SHP77 treated with DMSO at 0.1 percent for 48 hours (cell line): ENCODE measurements around the gene CCDC88B.

Experiments used
- DNase-seq: peaks from one replicate; lab custom pipeline; 2025; lab: John Stamatoyannopoulos, UW

Gene CCDC88B

DNA sequence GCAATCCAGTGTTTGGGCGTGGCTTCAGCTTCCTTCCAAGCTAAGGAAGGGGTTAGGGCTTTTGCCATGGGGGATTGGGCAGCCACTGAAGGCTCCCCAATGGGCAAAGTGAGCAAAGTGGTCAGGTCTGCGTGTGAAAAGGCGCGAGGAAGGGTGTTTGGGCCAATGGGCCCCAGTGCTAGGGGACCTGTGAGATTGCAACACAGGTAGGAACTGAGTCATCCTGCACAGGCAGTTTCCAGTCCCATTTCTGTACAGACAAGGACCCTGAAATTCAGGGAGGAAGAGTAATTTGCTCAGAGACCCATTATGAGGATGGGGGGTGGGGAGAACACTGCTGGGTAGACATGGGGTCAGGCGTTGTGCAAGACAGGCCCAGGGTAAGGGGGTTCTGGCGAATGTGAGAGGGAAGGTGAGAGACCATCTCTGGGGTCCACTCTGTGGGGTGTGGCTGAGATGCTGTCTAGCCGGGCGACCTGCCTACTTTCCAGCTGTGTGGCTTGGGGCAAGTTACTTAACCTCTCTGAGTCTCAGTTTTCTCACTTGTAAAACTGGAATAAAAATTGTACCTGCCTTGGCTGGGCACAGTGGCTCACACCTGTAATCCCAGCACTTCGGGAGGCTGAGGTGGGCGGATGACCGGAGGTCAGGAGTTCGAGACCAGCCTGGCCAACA, 7.3 kb downstream of the CCDC88B start:
- DNase-seq: no peak

DNA sequence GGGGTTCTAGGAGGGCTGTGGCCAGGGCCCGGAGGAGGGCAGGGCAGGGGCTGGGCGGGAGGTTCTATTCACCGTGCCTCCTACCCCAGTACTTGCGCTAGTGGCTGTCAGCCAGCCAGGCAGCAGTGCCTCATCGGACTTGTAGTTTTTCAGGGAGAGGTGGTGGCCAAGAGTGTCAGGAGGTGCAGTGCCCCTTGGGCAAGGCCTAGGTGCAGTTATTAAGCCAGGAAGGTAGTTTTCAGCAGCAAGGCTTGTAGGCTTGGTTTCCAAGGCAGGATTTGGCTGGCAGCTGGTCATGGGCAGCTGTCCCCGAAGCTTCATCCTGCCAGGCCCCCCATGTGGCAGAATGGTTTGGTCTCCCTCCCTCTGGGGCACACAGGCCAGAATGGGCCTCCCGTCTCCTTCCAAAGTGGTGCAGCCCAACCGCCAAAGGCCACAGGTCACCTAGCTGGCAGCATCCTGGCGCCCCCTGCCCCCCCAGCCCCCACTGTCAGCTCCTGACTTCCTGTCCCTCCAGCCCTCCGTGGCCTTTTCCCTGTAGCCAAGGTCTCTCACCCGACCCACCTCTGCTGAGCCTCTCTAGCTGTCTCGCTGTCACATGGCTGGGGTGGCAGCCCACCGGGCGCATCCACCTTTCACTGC, 8.5 kb downstream of the CCDC88B start:
- no peak for DNase-seq

DNA sequence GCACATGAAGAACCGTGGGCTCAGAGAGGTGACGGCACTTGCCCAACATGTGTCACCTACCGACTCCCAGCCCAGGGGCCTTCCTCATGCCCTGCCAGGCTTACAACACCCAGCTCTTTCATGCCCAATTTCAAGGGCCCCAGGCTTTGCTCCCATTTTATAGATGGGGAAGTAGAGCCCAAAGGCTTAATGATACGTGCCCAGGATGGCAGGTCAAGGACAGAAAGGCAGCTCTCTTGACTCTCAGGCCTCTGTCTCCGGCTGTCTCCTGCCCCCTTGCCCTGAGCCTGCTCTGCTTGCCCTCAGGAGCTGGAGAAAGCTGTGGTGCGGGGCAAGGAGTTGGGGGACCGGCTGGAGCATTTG, 9.0 kb downstream of the CCDC88B start:
- no peak for DNase-seq

GRCh38 chr11:64349404-64349803, 9.4 kb downstream of the CCDC88B start:
- DNase-seq: no peak

DNA sequence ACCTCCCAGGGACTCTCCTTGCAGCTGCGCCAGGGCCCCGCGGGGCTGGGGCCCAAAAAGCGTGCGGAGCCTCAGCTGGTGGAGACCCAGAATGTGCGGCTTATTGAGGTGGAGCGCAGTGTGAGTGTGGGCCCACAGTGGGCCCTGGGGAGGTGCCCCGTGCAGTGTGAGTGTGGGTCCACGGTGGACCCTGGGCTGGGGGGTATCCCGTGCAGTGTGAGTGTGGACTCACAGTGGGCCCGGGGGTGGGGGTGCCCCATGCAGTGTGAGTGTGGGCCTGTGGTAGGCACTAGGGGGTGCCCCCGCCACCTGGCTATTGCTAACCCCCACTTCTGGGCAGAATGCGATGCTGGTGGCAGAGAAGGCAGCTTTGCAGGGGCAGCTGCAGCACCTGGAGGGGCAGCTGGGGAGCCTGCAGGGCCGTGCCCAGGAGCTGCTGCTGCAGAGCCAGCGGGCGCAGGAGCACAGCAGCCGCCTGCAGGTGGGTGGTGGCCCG, 11.2 kb downstream of the CCDC88B start:
- no peak for DNase-seq

DNA sequence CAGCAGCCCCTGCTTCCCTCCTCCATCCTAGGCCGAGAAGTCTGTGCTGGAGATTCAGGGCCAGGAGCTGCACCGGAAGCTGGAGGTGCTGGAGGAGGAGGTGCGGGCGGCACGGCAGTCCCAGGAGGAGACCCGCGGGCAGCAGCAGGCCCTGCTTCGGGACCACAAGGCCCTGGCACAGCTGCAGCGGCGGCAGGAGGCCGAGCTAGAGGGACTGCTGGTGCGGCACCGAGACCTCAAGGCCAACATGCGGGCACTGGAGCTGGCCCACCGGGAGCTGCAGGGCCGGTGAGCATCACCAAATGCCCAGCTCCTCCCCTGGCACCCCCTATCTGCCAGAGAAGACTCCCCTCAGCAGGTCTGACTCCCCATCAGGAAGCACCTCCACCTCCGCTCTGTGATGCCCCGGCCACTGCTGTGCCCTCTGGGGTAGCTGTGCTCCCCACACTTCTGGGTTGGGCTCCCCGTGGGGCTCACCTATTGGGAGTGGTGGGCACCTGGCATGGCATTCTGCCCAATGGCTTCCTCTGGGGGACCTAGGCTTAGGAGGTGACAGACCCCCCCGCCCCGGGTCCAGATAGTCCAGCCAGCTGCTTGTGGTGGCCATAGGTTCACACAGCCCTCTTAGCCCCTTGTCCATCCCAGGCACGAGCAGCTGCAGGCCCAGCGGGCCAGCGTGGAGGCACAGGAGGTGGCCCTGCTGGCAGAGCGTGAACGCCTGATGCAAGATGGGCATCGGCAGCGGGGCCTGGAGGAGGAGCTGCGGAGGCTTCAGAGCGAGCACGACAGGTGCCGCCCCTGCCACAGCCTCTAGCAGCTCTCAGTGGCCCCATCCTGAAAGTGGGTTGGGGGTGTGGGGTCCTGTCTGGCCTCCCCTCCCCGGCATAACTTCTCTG, 12.3 kb downstream of the CCDC88B start:
- no peak for DNase-seq

GRCh38 chr11:64352995-64353714, 13.2 kb downstream of the CCDC88B start:
- DNase-seq: peak; percentile 65

- DNase-seq: no peak
Observed at GRCh38 chr11:64353715-64354506, 13.9 kb downstream of the CCDC88B start.

GRCh38 chr11:64355078-64355940, 15.3 kb downstream of the CCDC88B start:
- peak; percentile 48 for DNase-seq

- DNase-seq: peak; percentile 22
Observed at GRCh38 chr11:64356498-64357411, 16.8 kb downstream of the CCDC88B start.

DNA sequence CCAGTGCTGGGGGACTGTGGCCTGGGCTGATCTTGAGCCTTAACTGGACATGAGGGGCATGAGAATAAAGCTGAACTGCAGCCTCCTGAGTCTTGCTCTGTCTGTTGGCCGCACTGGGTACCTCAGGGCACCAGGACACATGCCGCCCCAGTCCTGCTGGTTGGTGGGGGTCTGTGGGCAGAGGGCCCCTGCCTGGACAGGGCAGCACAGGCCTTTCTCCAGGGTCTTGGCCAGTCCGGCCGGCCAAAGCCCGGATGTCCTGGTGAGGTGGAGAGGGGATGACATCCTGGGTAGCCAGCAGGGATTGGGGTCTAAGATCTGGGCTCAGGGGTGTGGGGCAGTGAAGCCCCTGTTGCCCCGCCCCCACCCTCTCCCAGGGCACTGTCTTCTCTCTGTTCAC, 17.4 kb downstream of the CCDC88B start:
- no peak for DNase-seq

- no peak for DNase-seq
Observed at GRCh38 chr11:64357904-64358535, 18.0 kb downstream of the CCDC88B start.

GRCh38 chr11:64358536-64358906, 18.5 kb downstream of the CCDC88B start:
- DNase-seq: no peak

GRCh38 chr11:64358907-64359711, 19.1 kb downstream of the CCDC88B start, which contains the start of gene RPS6KA4:
RPS6KA4 (plus strand) TSS chr11:64359162; CDS start chr11:64359236, 74 bp downstream.
- DNase-seq: no peak

- DNase-seq: no peak
Observed at GRCh38 chr11:64359712-64360445, 19.9 kb downstream of the CCDC88B start.

- DNase-seq: no peak
Observed at GRCh38 chr11:64360448-64360921, 20.5 kb downstream of the CCDC88B start.

GRCh38 chr11:64361659-64362058, 21.7 kb downstream of the CCDC88B start:
- no peak for DNase-seq
